Dedifferentiated amniotic fluid mesenchymal stem cell (primary cell): ENCODE results near the gene CDH13.
A peak's percentile ranks its signal among the peaks of the same experiment; 100 is the strongest.

Source experiments
- DNase-seq: peaks from one replicate; pipeline ENCODE4 v3.0.0-alpha.2; 2016; ENCODE audit errors: extremely low spot score

Gene CDH13

GRCh38 chr16:83300326-83300725 lies 673.6 kb downstream of the CDH13 start:
- no peak for DNase-seq

GRCh38 chr16:83301971-83302370 lies 675.2 kb downstream of the CDH13 start:
- no peak for DNase-seq

- DNase-seq: no peak
These were observed 676.1 kb downstream of the CDH13 start for GRCh38 chr16:83302853-83303252.

- peak; percentile 72 for DNase-seq
These were observed 678.3 kb downstream of the CDH13 start for GRCh38 chr16:83305092-83305491.

GRCh38 chr16:83306961-83307593 lies 680.3 kb downstream of the CDH13 start:
- DNase-seq: no peak

GRCh38 chr16:83307594-83307992 lies 680.8 kb downstream of the CDH13 start:
- no peak for DNase-seq

GRCh38 chr16:83308414-83308813 lies 681.6 kb downstream of the CDH13 start:
- DNase-seq: no peak

GRCh38 chr16:83310816-83311215 lies 684.0 kb downstream of the CDH13 start:
- DNase-seq: no peak

GRCh38 chr16:83312015-83312717 lies 685.4 kb downstream of the CDH13 start:
- DNase-seq: no peak

GRCh38 chr16:83312718-83313245 lies 686.0 kb downstream of the CDH13 start:
- no peak for DNase-seq

GRCh38 chr16:83315271-83315670 lies 688.5 kb downstream of the CDH13 start:
- no peak for DNase-seq

- DNase-seq: no peak
These were observed 689.7 kb downstream of the CDH13 start for GRCh38 chr16:83316458-83316857.

- no peak for DNase-seq
These were observed 691.6 kb downstream of the CDH13 start for GRCh38 chr16:83318390-83318789.

GRCh38 chr16:83328936-83329335 lies 702.2 kb downstream of the CDH13 start:
- no peak for DNase-seq

GRCh38 chr16:83329441-83329840 lies 702.7 kb downstream of the CDH13 start:
- no peak for DNase-seq

GRCh38 chr16:83330251-83330650 lies 703.5 kb downstream of the CDH13 start:
- DNase-seq: no peak

GRCh38 chr16:83335076-83335475 lies 708.3 kb downstream of the CDH13 start:
- DNase-seq: no peak

GRCh38 chr16:83336603-83337002 lies 709.8 kb downstream of the CDH13 start:
- peak; percentile 33 for DNase-seq

- DNase-seq: no peak
These were observed 711.4 kb downstream of the CDH13 start for GRCh38 chr16:83338138-83338537.

GRCh38 chr16:83338941-83339340 lies 712.2 kb downstream of the CDH13 start:
- no peak for DNase-seq

- DNase-seq: peak; percentile 66
These were observed 717.2 kb downstream of the CDH13 start for GRCh38 chr16:83343935-83344366.

GRCh38 chr16:83345846-83346640 lies 719.3 kb downstream of the CDH13 start:
- DNase-seq: no peak
